CD4-positive, alpha-beta memory T cell (primary cell): ENCODE measurements around the gene RABGGTA. TPM values are rescaled to one million over a fixed set of nuclear protein-coding genes. Genes with fewer than 3 reads are reported as not detected.
"Not testable (repeated sequence)": the region's sequence is repeated elsewhere in the genome, so short reads cannot be mapped to it uniquely, and the experiment has no call there.

Experiments
- CTCF ChIA-PET: fragments of 350-600 bp; sonication (Branson Sonifier 250); formaldehyde crosslinking; loops from one replicate; lab custom pipeline; 2021; ENCODE audit warnings: inconsistent platforms; ENCODE audit not compliant: partially characterized antibody; lab: Charles Lee
- POLR2A ChIA-PET: fragments of 350-600 bp; sonication (Branson Sonifier 250); formaldehyde crosslinking; loops from one replicate; lab custom pipeline; 2021; ENCODE audit not compliant: partially characterized antibody; lab: Charles Lee
- DNase-seq, 5 donors: peaks; one replicate each; pipeline versions ENCODE4 v3.0.0 to v3.0.0-alpha.2; 2020 to 2022; ENCODE audit warnings: mixed read lengths in 1 of 5
- H3K27ac ChIP-seq: one replicate; pipeline ENCODE4 v1.7.0; 2013; ENCODE audit warnings: low read depth, low read length
- H3K27me3 ChIP-seq: 2 replicates; pipeline ENCODE4 v1.7.0; 2013; ENCODE audit warnings: mild to moderate bottlenecking, low read length, moderate library complexity; ENCODE audit not compliant: insufficient read depth
- H3K36me3 ChIP-seq: 2 replicates; pipeline ENCODE4 v1.7.0; 2013; ENCODE audit warnings: mild to moderate bottlenecking, low read length, moderate library complexity; ENCODE audit not compliant: insufficient read depth
- H3K4me1 ChIP-seq: 2 replicates; pipeline ENCODE4 v1.7.0; 2013; ENCODE audit warnings: mild to moderate bottlenecking, low read length, moderate library complexity; ENCODE audit not compliant: insufficient read depth
- H3K4me3 ChIP-seq, 2 donors: one replicate each; pipeline ENCODE4 v1.7.0; 2013; ENCODE audit warnings: low read length in 2 of 2, mild to moderate bottlenecking in 1 of 2
- H3K9me3 ChIP-seq, 2 donors: one replicate each; pipeline ENCODE4 v1.7.0; 2013; ENCODE audit warnings: low read length in 2 of 2, control low read depth in 1 of 2; ENCODE audit not compliant: control insufficient read depth in 1 of 2
- H3K27ac Mint-ChIP-seq, 7 donors: one replicate each; pipeline ENCODE4 v1.8.0; 2020 to 2021; ENCODE audit warnings: mixed read lengths in 7 of 7, mild to moderate bottlenecking in 6 of 7, inconsistent platforms in 3 of 7, moderate library complexity in 3 of 7
- H3K27me3 Mint-ChIP-seq, 2 donors: one replicate each; pipeline ENCODE4 v1.8.0; 2020 to 2021; ENCODE audit warnings: mixed read lengths in 2 of 2
- H3K36me3 Mint-ChIP-seq, 2 donors: one replicate each; pipeline ENCODE4 v1.8.0; 2020 to 2021; ENCODE audit warnings: mixed read lengths in 2 of 2, inconsistent platforms in 1 of 2, mild to moderate bottlenecking in 1 of 2
- H3K4me1 Mint-ChIP-seq, 4 donors: one replicate each; pipeline ENCODE4 v1.8.0; 2020 to 2021; ENCODE audit warnings: mixed read lengths in 4 of 4, mild to moderate bottlenecking in 1 of 4
- H3K4me3 Mint-ChIP-seq, 8 donors: one replicate each; pipeline ENCODE4 v1.8.0; 2020 to 2021; ENCODE audit warnings: mixed read lengths in 8 of 8, mild to moderate bottlenecking in 7 of 8, moderate library complexity in 6 of 8, inconsistent platforms in 3 of 8
- H3K9me3 Mint-ChIP-seq, 8 donors: one replicate each; pipeline ENCODE4 v1.8.0; 2020 to 2021; ENCODE audit warnings: mixed read lengths in 8 of 8, mild to moderate bottlenecking in 5 of 8, inconsistent platforms in 3 of 8, moderate library complexity in 1 of 8
- intact Hi-C: fragments of 100-400 bp; cut with micrococcal nuclease; formaldehyde crosslinking; loops from one replicate; pipeline ENCODE4 v1.15.1; 2023
- polyA plus RNA-seq, 2 donors: library from polyadenylated mRNA; unstranded; fragments of 300-500 nt; fragmentation: Illumina TruSeq; gene quantifications; one replicate each; pipeline ENCODE4 v1.2.3, GENCODE V29; 2021
- total RNA-seq, 2 experiments: library from RNA; stranded (reverse); gene quantifications; one replicate each; pipeline ENCODE4 v1.2.3, GENCODE V29; 2021

RABGGTA gene
- total and polyA plus RNA-seq, 4 experiments from 2014 or later = 22.9 to 62.5 (median 44.0) TPM

DNA sequence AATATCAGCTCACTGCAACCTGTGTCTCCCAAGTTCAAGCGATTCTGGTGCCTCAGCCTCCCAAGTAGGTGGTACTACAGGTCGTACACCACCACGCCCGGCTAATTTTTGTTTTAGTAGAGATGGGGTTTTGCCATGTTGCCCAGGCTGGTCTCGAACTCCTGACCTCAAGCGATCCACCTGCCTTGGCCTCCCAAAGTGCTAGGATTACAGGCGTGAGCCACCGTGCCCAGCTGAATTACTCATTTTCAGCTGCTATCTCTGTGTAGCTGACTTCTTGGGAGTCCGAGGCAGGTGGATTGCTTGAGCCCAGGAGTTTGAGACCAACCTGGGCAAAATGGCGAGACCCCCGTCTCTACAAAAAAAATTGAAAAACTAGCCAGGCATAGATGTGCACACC is 26.0 kb downstream of the RABGGTA start:
- H3K27me3 Mint-ChIP-seq, intact Hi-C loops, H3K9me3 Mint-ChIP-seq, DNase-seq, H3K27me3 ChIP-seq, H3K36me3 ChIP-seq, H3K27ac ChIP-seq, H3K4me3 Mint-ChIP-seq, H3K9me3 ChIP-seq, H3K4me3 ChIP-seq: not testable (repeated sequence)
- peak overlapping the region in 3 of 7 donors; percentile 85 to 91 (median 91) for H3K27ac Mint-ChIP-seq
- CTCF ChIA-PET = interaction anchor here (1.1 to 25.6 kb wide), 9 partner anchors 26 to 191 kb away, joined by 3 to 556 read pairs (median 4); partner anchors contain the start of genes ADCY4, CBLN3, CIDEB and DHRS1
- peaks cover 3 to 22% of the 10 kb centered on the region in 2 donors for H3K36me3 Mint-ChIP-seq
- H3K4me1 Mint-ChIP-seq = peaks cover 28 to 64% (median 48%) of the 10 kb centered on the region in 4 donors
- POLR2A ChIA-PET = interaction anchor here (0.6 to 10.0 kb wide), 5 partner anchors 25 to 185 kb away, joined by 3 to 171 read pairs (median 3); partner anchors contain the start of genes CBLN3, CHMP4A, KHNYN and MDP1
- H3K4me1 ChIP-seq = peaks cover 48% of the 10 kb centered on the region

DNA sequence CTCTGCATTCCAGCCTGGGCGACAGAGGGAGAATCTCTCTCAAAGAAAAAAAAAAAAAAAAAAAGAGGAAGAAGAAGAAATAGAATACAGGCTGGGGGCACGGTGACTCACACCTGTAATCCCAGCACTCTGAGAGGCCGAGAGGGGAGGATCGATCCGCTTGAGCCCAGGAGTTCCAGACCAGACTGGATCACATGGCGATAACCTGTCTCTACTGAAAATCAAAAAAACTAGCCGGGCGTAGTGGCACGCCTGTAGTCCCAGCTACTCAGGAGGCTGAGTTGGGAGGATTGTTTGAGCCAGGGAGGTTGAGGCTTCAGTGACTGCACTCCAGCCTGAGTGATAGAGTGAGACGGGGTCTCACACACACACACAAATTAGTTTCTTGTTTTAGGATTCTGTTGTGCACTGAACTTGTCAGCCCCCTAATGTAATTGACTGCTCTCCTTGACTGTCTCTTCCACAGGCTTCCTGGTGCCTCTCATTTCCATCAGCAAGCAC is 28.0 kb downstream of the RABGGTA start:
- H3K36me3 Mint-ChIP-seq = peaks cover 18 to 39% of the 10 kb centered on the region in 2 donors
- Histone ChIP-seq H3K27me3 (no peaks in the 10 kb centered on the region), H3K4me3 (peak overlapping the region; percentile 7 to 79), H3K9me3 (no peaks in the 10 kb centered on the region), H3K36me3 (peaks cover 28% of the 10 kb centered on the region), H3K4me1 (peaks cover 62% of the 10 kb centered on the region), H3K27ac (peak overlapping the region; percentile 96)
- peaks cover 38 to 76% (median 59%) of the 10 kb centered on the region in 4 donors for H3K4me1 Mint-ChIP-seq
- peak overlapping the region; percentile 99 to 100 (median 99) for H3K27ac Mint-ChIP-seq
- peak overlapping the region; percentile 87 to 99 (median 94) for H3K4me3 Mint-ChIP-seq
- intact Hi-C loops = loop anchor here (1.0 to 2.0 kb wide), 5 partner anchors 54 to 229 kb away; partner anchors contain the start of genes IPO4, PSME2 and RNF31
- peak in 2 of 5 donors; percentile 13 to 51 for DNase-seq
- ChIA-PET POLR2A (interaction anchor here (1.2 to 10.0 kb wide), 28 partner anchors 7 to 199 kb away, joined by 3 to 171 read pairs (median 19); partner anchors contain the start of genes CBLN3, CHMP4A, CIDEB and DCAF11), CTCF (interaction anchor here (0.7 to 25.6 kb wide), 35 partner anchors 9 to 198 kb away, joined by 3 to 556 read pairs (median 10); partner anchors contain the start of genes CBLN3, CHMP4A, CIDEB and DHRS1)
- H3K27me3 Mint-ChIP-seq = no peaks in the 10 kb centered on the region
- no peaks in the 10 kb centered on the region for H3K9me3 Mint-ChIP-seq

DNA sequence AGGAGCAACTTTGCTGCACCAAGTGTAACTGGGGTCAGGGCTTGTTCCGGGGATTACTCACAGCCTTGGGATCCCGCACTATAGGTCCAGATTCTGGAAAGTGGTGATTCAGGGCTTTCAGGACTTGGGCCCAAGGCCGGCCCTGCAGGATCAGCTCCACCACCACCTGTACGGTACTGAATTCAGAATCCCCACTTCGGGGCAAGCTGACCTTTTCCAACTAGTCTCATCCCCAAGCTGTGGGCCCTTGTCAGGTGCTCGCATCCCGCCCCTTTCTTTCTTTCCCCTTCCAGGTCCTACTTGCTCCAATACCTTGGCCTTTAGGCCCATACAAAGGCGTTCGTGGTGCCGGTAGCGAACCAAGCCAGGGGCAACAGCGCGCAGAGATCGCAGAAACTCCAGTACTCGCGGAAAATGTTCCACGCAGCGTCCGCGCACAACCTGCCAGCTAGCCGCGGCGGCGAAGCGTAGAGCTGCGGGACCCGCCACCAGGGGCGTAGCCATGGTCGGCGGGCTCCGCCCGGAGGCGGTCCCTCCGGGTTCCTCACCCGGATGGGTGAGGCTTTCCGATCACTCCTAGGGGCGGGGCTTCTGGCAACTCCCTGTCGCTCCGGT is 29.5 kb downstream of the RABGGTA start:
- H3K4me3 ChIP-seq = peak overlapping the region; percentile 79 to 81
- H3K4me1 ChIP-seq = peaks cover 55% of the 10 kb centered on the region
- Mint-ChIP-seq H3K4me1 (peaks cover 35 to 77% (median 57%) of the 10 kb centered on the region in 4 donors), H3K36me3 (peaks cover 30 to 53% of the 10 kb centered on the region in 2 donors), H3K4me3 (peak overlapping the region; percentile 87 to 99 (median 94)), H3K27ac (peak overlapping the region; percentile 99 to 100 (median 99)), H3K9me3 (no peaks in the 10 kb centered on the region), H3K27me3 (no peaks in the 10 kb centered on the region)
- H3K27me3 ChIP-seq = no peaks in the 10 kb centered on the region
- intact Hi-C loops = loop anchor here (1.0 to 2.0 kb wide), 10 partner anchors 10 to 227 kb away; partner anchors contain the start of genes DCAF11, GMPR2, IPO4 and LTB4R
- DNase-seq = peak; percentile 96 to 98 (median 97)
- H3K9me3 ChIP-seq = no peaks in the 10 kb centered on the region
- peaks cover 42% of the 10 kb centered on the region for H3K36me3 ChIP-seq
- H3K27ac ChIP-seq = peak overlapping the region; percentile 96
- CTCF ChIA-PET = interaction anchor here (0.8 to 25.6 kb wide), 47 partner anchors 9 to 432 kb away, joined by 3 to 556 read pairs (median 8); partner anchors contain the start of genes CBLN3, CHMP4A, CIDEB and DCAF11
- POLR2A ChIA-PET = interaction anchor here (0.7 to 10.0 kb wide), 48 partner anchors 9 to 921 kb away, joined by 3 to 171 read pairs (median 8); partner anchors contain the start of genes CARMIL3, CBLN3, CHMP4A and CIDEB

DNA sequence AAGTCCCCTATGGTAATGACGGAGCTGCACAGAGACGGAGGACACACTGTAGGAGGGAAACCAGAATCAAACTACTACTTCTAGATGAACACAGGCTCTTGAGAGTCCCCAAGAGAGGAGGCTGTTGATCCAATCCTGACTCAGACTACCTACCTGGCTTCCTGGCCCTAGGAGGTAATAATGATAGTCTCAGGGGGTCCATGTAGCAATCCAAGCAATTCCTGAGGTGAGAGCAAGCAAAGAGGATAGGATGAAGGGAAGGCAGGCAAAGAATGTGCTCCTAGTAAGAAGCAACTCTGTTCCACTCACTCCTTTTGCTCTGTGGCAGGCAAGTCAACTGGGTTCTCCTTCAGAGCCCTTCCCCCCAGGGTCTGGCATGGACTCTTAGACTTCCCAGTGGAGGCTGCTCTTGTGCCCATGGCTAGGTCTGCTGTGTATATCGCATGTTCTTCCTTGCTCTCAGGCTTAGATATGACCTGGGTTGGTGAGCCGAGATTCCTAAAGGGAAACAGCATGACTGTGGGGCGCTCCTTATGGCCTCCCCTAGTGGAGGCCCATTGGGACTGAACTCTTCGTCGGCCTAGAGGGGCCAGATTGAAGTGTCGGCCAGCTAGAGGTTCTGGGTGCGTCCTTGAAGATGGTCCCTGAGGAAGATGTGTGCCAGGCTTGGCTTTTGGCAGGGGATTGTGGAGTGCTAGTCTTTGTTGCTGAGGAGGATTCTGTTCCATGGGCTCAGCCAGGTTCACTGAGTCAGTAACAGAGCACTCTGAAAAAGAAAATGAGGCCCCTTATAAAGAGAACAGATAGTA is 31.1 kb downstream of the RABGGTA start:
- POLR2A ChIA-PET = interaction anchor here (0.9 to 10.0 kb wide), 10 partner anchors 7 to 196 kb away, joined by 5 to 171 read pairs (median 89); partner anchors contain the start of genes CBLN3, CHMP4A, CIDEB and DHRS1
- H3K36me3 Mint-ChIP-seq = peaks cover 43 to 68% of the 10 kb centered on the region in 2 donors
- no peak overlapping the region for H3K4me3 ChIP-seq
- H3K9me3 ChIP-seq = no peaks in the 10 kb centered on the region
- intact Hi-C loops = no loop called here
- H3K36me3 ChIP-seq = peaks cover 58% of the 10 kb centered on the region
- H3K4me3 Mint-ChIP-seq = peak overlapping the region in 7 of 8 donors; percentile 72 to 98 (median 87)
- DNase-seq = no peak
- H3K27ac ChIP-seq = peak overlapping the region; percentile 96
- H3K27me3 ChIP-seq = no peaks in the 10 kb centered on the region
- peaks cover 40 to 89% (median 64%) of the 10 kb centered on the region in 4 donors for H3K4me1 Mint-ChIP-seq
- H3K27ac Mint-ChIP-seq = peak overlapping the region; percentile 73 to 95 (median 84)
- CTCF ChIA-PET = interaction anchor here (3.7 to 25.6 kb wide), 4 partner anchors 12 to 92 kb away, joined by 16 to 556 read pairs (median 66); partner anchors contain the start of genes CIDEB, DHRS1, LTB4R and LTB4R2
- no peaks in the 10 kb centered on the region for H3K9me3 Mint-ChIP-seq
- H3K27me3 Mint-ChIP-seq = no peaks in the 10 kb centered on the region
- H3K4me1 ChIP-seq = peaks cover 48% of the 10 kb centered on the region

DNA sequence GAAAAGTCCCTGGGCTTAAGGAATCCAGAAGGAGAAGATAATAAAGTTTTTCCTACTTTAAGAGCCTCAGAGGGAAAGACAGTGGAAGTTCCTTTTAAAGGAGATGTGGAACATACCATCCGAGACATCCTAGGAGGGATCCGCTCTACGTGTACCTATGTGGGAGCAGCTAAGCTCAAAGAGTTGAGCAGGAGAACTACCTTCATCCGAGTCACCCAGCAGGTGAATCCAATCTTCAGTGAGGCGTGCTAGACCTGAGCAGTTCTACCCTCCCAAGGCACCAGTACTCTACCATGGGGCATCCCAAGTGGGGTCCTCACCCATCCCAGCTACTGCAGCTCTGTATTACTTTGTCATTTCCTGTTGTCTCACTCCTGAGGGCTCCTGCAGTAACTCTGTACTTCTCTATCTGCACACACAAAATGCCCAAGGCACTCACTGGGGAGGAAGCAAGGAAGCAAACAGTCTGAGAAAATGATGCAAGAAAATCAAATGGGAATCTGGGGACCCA is 32.8 kb downstream of the RABGGTA start:
- Histone ChIP-seq H3K9me3 (no peaks in the 10 kb centered on the region), H3K4me1 (peaks cover 59% of the 10 kb centered on the region), H3K27ac (no peak overlapping the region), H3K36me3 (peaks cover 68% of the 10 kb centered on the region), H3K4me3 (no peak overlapping the region), H3K27me3 (no peaks in the 10 kb centered on the region)
- no peaks in the 10 kb centered on the region for H3K27me3 Mint-ChIP-seq
- ChIA-PET CTCF (interaction anchor here (0.9 to 25.6 kb wide), 3 partner anchors 23 to 67 kb away, joined by 3 to 556 read pairs (median 5); partner anchors contain the start of genes CIDEB, DHRS1, LTB4R and LTB4R2), POLR2A (interaction anchor here (0.6 to 10.0 kb wide), 15 partner anchors 10 to 192 kb away, joined by 3 to 121 read pairs (median 5); partner anchors contain the start of genes CBLN3, CHMP4A, CIDEB and DCAF11)
- H3K4me1 Mint-ChIP-seq = peaks cover 48 to 95% (median 74%) of the 10 kb centered on the region in 4 donors
- no peak for DNase-seq
- H3K9me3 Mint-ChIP-seq = no peaks in the 10 kb centered on the region
- peak overlapping the region in 4 of 8 donors; percentile 1 to 58 (median 42) for H3K4me3 Mint-ChIP-seq
- intact Hi-C loops = no loop called here
- H3K27ac Mint-ChIP-seq = peak overlapping the region in 6 of 7 donors; percentile 1 to 95 (median 79)
- H3K36me3 Mint-ChIP-seq = peaks cover 48 to 82% of the 10 kb centered on the region in 2 donors

DNA sequence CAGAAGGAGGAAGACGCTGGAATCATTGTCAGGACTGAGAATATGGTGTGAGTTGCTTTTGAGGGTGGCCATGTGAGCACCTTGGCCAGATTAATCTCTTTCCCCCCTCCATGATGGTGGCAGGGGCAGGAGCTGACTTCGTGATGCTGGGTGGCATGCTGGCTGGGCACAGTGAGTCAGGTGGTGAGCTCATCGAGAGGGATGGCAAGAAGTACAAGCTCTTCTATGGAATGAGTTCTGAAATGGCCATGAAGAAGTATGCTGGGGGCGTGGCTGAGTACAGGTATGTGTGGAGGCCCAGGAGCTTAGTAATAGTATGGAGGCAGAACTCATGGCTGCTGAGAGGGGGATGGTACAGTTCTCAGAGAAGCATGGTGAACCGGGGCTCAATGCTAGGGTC is 33.3 kb downstream of the RABGGTA start:
- H3K27ac Mint-ChIP-seq = peak overlapping the region; percentile 1 to 95 (median 49)
- H3K9me3 ChIP-seq = no peaks in the 10 kb centered on the region
- H3K4me1 Mint-ChIP-seq = peaks cover 51 to 95% (median 75%) of the 10 kb centered on the region in 4 donors
- CTCF ChIA-PET = interaction anchor here (0.9 to 25.6 kb wide), 3 partner anchors 22 to 67 kb away, joined by 3 to 556 read pairs (median 5); partner anchors contain the start of genes CIDEB, DHRS1, LTB4R and LTB4R2
- no peaks in the 10 kb centered on the region for H3K27me3 ChIP-seq
- intact Hi-C loops = no loop called here
- H3K4me3 Mint-ChIP-seq = peak overlapping the region in 4 of 8 donors; percentile 1 to 36 (median 16)
- H3K4me3 ChIP-seq = no peak overlapping the region
- POLR2A ChIA-PET = interaction anchor here (0.7 to 7.6 kb wide), 12 partner anchors 13 to 204 kb away, joined by 3 to 88 read pairs (median 4); partner anchors contain the start of genes CHMP4A, DCAF11, DHRS1 and IPO4
- no peak overlapping the region for H3K27ac ChIP-seq
- no peaks in the 10 kb centered on the region for H3K9me3 Mint-ChIP-seq
- H3K4me1 ChIP-seq = peaks cover 59% of the 10 kb centered on the region
- H3K36me3 Mint-ChIP-seq = peaks cover 48 to 82% of the 10 kb centered on the region in 2 donors
- H3K36me3 ChIP-seq = peaks cover 68% of the 10 kb centered on the region
- H3K27me3 Mint-ChIP-seq = no peaks in the 10 kb centered on the region
- DNase-seq = no peak
